ENCODE results near the gene ZDHHC5.
A peak's percentile ranks its signal among the peaks of the same experiment; 100 is the strongest.

The ZDHHC5 gene

GRCh38 chr11:57741132-57742086 is 73.5 kb downstream of the ZDHHC5 start, which contains the start of gene SELENOH:
Gene SELENOH, plus strand, starts transcription at chr11:57741491. Its CDS starts 105 bp downstream, at chr11:57741596.
- DNase-seq = peak; percentile 97

- DNase-seq = no peak
Measured at GRCh38 chr11:57742087-57742452, 74.2 kb downstream of the ZDHHC5 start.

- DNase-seq = no peak
Measured at GRCh38 chr11:57744357-57744756, 76.4 kb downstream of the ZDHHC5 start.

GRCh38 chr11:57745206-57745605 is 77.3 kb downstream of the ZDHHC5 start:
- DNase-seq = no peak

- no peak for DNase-seq
Measured at GRCh38 chr11:57746920-57747319, 79.0 kb downstream of the ZDHHC5 start.
